ENCODE data around the gene NTRK2.

DNA sequence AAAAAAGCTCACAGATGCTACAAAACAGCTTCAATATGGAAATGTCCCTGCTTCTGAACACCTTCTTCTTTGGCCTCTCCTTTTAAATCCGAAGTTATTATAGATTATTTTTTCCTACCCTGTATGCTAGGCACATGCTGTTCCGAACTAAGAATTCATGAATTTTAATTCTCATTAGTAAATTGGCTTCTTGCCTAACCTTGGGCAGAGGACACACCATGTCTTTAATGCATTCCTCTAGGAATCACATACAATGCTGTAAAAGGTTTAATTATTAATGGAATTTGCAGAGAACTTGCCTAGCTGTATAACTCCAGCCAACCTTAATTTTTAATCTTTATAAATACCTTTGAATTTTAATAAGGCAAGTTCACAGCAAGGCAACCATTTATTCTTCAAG lies 234.4 kb downstream of the NTRK2 start:
- TF ChIP-seq, protein P1, sequence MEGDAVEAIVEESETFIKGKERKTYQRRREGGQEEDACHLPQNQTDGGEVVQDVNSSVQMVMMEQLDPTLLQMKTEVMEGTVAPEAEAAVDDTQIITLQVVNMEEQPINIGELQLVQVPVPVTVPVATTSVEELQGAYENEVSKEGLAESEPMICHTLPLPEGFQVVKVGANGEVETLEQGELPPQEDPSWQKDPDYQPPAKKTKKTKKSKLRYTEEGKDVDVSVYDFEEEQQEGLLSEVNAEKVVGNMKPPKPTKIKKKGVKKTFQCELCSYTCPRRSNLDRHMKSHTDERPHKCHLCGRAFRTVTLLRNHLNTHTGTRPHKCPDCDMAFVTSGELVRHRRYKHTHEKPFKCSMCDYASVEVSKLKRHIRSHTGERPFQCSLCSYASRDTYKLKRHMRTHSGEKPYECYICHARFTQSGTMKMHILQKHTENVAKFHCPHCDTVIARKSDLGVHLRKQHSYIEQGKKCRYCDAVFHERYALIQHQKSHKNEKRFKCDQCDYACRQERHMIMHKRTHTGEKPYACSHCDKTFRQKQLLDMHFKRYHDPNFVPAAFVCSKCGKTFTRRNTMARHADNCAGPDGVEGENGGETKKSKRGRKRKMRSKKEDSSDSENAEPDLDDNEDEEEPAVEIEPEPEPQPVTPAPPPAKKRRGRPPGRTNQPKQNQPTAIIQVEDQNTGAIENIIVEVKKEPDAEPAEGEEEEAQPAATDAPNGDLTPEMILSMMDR (optimal IDR thresholded peaks at IDR 0.05 in 1 of 3, IDR thresholded peaks at IDR 0.05 in 1 of 3, conservative IDR thresholded peaks at IDR 0.05 in 1 of 3; ENCODE audit: extremely low read depth in 1 of 3, insufficient read depth in 2 of 3, low read length in 3 of 3), result no peak
- no peak for TF ChIP-seq EZH2 (IDR thresholded peaks at IDR 0.05; ENCODE audit: low read length)
